HepG2 (cell line): Measurements from ENCODE around the gene NRBP1. TPM values are rescaled to one million over a fixed set of nuclear protein-coding genes. Genes with fewer than 3 reads are reported as not detected.

ENCODE experiments used
- ATAC-seq: fragments of 200-7000 bp; cut with Tn5 transposase; 3 replicates; pipeline ENCODE4 v1.9.1; 2020; ENCODE audit warnings: mild to moderate bottlenecking, moderate library complexity
- BruUV-seq: library from RNA; stranded (reverse); fragments of 400-500 nt; replicated peaks from 2 replicates; lab custom pipeline; 2021; lab: Mats Ljungman, UMichigan
- CTCF ChIA-PET: fragments of 300-600 bp; formaldehyde crosslinking; extraction: SDS; loops from one replicate; lab custom pipeline; 2021; ENCODE audit warnings: low total read pairs, inconsistent platforms, low intra/inter-chr PET ratio; lab: Yijun Ruan, JAX
- POLR2A ChIA-PET: fragments of 350-600 bp; sonication (Branson Sonifier 250); formaldehyde crosslinking; loops from one replicate; lab custom pipeline; 2020; ENCODE audit warnings: antibody characterized with exemption, inconsistent platforms; lab: Yijun Ruan, JAX
- DNase-seq: peaks from one replicate; pipeline ENCODE4 v3.0.0-alpha.2; 2015; ENCODE audit warnings: low spot score
- FAIRE-seq: peaks from 3 replicates; lab custom pipeline; 2011; peaks lifted over from hg19 to GRCh38; lab: Jason Lieb, UNC
- H2AFZ ChIP-seq: one replicate; pipeline ENCODE4 v1.6.1; 2011; ENCODE audit warnings: low read length, inconsistent platforms
- H3K27ac ChIP-seq: fragments of 300-600 bp; 3 replicates; pipeline ENCODE4 v1.8.0; 2011; ENCODE audit warnings: mixed run types, mild to moderate bottlenecking, mixed read lengths, low read length, inconsistent platforms; ENCODE audit not compliant: insufficient read depth; ENCODE audit errors: extremely low read length
- H3K27me3 ChIP-seq, 2 experiments: fragments of 200-600 bp in 1 of 2; 2 replicates in 1 of 2; 3 replicates in 1 of 2; pipeline versions ENCODE4 v1.6.0 to v1.8.0; 2011; ENCODE audit warnings: low read length in 2 of 2, mild to moderate bottlenecking in 2 of 2, moderate library complexity in 2 of 2, inconsistent platforms in 1 of 2; ENCODE audit not compliant: insufficient read depth in 2 of 2, control insufficient read depth in 1 of 2
- H3K36me3 ChIP-seq, 2 experiments: fragments of 200-600 bp in 1 of 2; replicated peaks in 1 of 2; 2 replicates in 1 of 2; 3 replicates in 1 of 2; pipeline versions ENCODE4 v1.5.1 to v1.8.0; 2011; ENCODE audit warnings: low read length in 2 of 2, inconsistent platforms in 1 of 2; ENCODE audit not compliant: insufficient read depth in 2 of 2, control insufficient read depth in 1 of 2
- H3K4me1 ChIP-seq: 2 replicates; pipeline ENCODE4 v1.5.1; 2012; ENCODE audit warnings: low read length, inconsistent platforms; ENCODE audit not compliant: insufficient read depth
- H3K4me2 ChIP-seq: 2 replicates; pipeline ENCODE4 v1.6.0; 2011; ENCODE audit warnings: low read depth, low read length, inconsistent platforms
- H3K4me3 ChIP-seq, 3 experiments: fragments of 200-600 bp in 1 of 3; sonication (generic), shearing (Covaris generic) in 1 of 3; replicated peaks in 1 of 3; 2 replicates each; pipeline ENCODE4 v1.5.1; 2011 to 2016; ENCODE audit warnings: low read length in 3 of 3, inconsistent platforms in 2 of 3, low read depth in 2 of 3, mild to moderate bottlenecking in 2 of 3, control low read depth in 1 of 3, mixed read lengths in 1 of 3; ENCODE audit not compliant: insufficient read depth in 1 of 3
- H3K79me2 ChIP-seq: one replicate; pipeline ENCODE4 v1.6.1; 2011; ENCODE audit warnings: low read length, inconsistent platforms; ENCODE audit not compliant: insufficient read depth
- H3K9ac ChIP-seq: 2 replicates; pipeline ENCODE4 v1.6.0; 2011; ENCODE audit warnings: mild to moderate bottlenecking, low read depth, low read length, inconsistent platforms; ENCODE audit not compliant: insufficient read depth
- H3K9me3 ChIP-seq: 2 replicates; pipeline ENCODE4 v1.5.1; 2012; ENCODE audit warnings: mild to moderate bottlenecking, low read length
- H4K20me1 ChIP-seq: 2 replicates; pipeline ENCODE4 v1.6.0; 2011; ENCODE audit warnings: inconsistent platforms, mild to moderate bottlenecking, low read length, moderate library complexity; ENCODE audit not compliant: insufficient read depth
- ARNTL ChIP-seq: sonication (generic); formaldehyde crosslinking; IDR thresholded peaks from 2 replicates; pipeline ENCODE4 v1.4.0; 2020; ENCODE audit warnings: mild to moderate bottlenecking, missing genetic modification reagents
- NFRKB ChIP-seq: fragments of 450-650 bp; IDR thresholded peaks from 2 replicates; pipeline ENCODE4 v1.6.1; 2017
- THAP11 ChIP-seq: IDR thresholded peaks from 2 replicates; pipeline ENCODE4 v1.6.1; 2016; ENCODE audit warnings: missing biosample characterization, missing genetic modification reagents
- ZBTB20 ChIP-seq: sonication (generic); formaldehyde crosslinking; IDR thresholded peaks from 2 replicates; pipeline ENCODE4 v1.8.1; 2023; ENCODE audit warnings: missing genetic modification reagents, low read depth, mild to moderate bottlenecking, borderline replicate concordance
- ZNF567 ChIP-seq: sonication (generic); formaldehyde crosslinking; IDR thresholded peaks from 2 replicates; pipeline ENCODE4 v1.8.1; 2023; ENCODE audit warnings: mild to moderate bottlenecking, missing genetic modification reagents, borderline replicate concordance
- ZNF607 ChIP-seq: sonication (generic); formaldehyde crosslinking; IDR thresholded peaks from 2 replicates; pipeline ENCODE4 v1.5.1; 2020; ENCODE audit warnings: missing genetic modification reagents, mild to moderate bottlenecking, borderline replicate concordance
- ZNF670 ChIP-seq: sonication (generic); formaldehyde crosslinking; IDR thresholded peaks from 2 replicates; pipeline ENCODE4 v1.8.0; 2022; ENCODE audit warnings: mild to moderate bottlenecking, missing genetic modification reagents, borderline replicate concordance
- ZNF776 ChIP-seq: sonication (generic); formaldehyde crosslinking; IDR thresholded peaks from 2 replicates; pipeline ENCODE4 v1.4.0; 2020; ENCODE audit warnings: mild to moderate bottlenecking, missing genetic modification reagents
- ZSCAN20 ChIP-seq: sonication (generic); formaldehyde crosslinking; IDR thresholded peaks from 2 replicates; pipeline ENCODE4 v1.4.0; 2020; ENCODE audit warnings: missing genetic modification reagents, mild to moderate bottlenecking, borderline replicate concordance
- WGBS: methylation state at CpG from one replicate; pipeline ENCODE4 v1.1.6; 2017; ENCODE audit warnings: low lambda C conversion rate; 5-methylcytosine and 5-hydroxymethylcytosine counted together
- in situ Hi-C: cut with HindIII; loops from 2 replicates; pipeline ENCODE4 v1.10.0; 2017; ENCODE audit warnings: low pct_unique_long_range_greater_than_20kb; ENCODE audit not compliant: extremely low pct_ligation_motif_present
- intact Hi-C: fragments of 100-400 bp; cut with micrococcal nuclease; formaldehyde crosslinking; loops from one replicate; pipeline ENCODE4 v1.10.0; 2022; ENCODE audit not compliant: unreplicated experiment
- polyA plus RNA-seq, 8 experiments: library from polyadenylated mRNA; depleted of rRNA in 3 of 8; stranded (reverse) in 7 of 8; unstranded in 1 of 8; fragments of >200 nt; fragmentation: Illumina TruSeq in 4 of 8; extraction: Trizol in 4 of 8; gene quantifications; 2 replicates each; pipeline versions ENCODE4 v1.2.1 to v1.2.3, GENCODE V29; 2011 to 2016; ENCODE audit warnings: low read depth in 4 of 8, missing spikeins in 1 of 8, mixed read lengths in 1 of 8; ENCODE audit not compliant: insufficient read depth in 1 of 8
- total RNA-seq, 5 experiments: library from RNA; depleted of rRNA; stranded (reverse); fragments of >200 nt; fragmentation: Illumina TruSeq; extraction: Trizol; gene quantifications; 2 replicates each; pipeline ENCODE4 v1.2.3, GENCODE V29; 2016; ENCODE audit warnings: low read depth in 1 of 5
- TF ChIP-seq, protein P1 (sequence below): sonication (generic); formaldehyde crosslinking; conservative IDR thresholded peaks from 2 replicates; pipeline ENCODE4 v1.8.0; 2022; ENCODE audit warnings: missing genetic modification reagents
- TF ChIP-seq, protein P2 (sequence below): sonication (generic); formaldehyde crosslinking; conservative IDR thresholded peaks from 2 replicates; pipeline ENCODE4 v1.4.0; 2020; ENCODE audit warnings: mild to moderate bottlenecking, missing genetic modification reagents, moderate library complexity
- TF ChIP-seq, protein P3 (sequence below): sonication (generic); formaldehyde crosslinking; IDR thresholded peaks from 2 replicates; pipeline ENCODE4 v1.4.0; 2020; ENCODE audit warnings: missing genetic modification reagents, low read depth, mild to moderate bottlenecking, borderline replicate concordance

Gene NRBP1
- total and polyA plus RNA-seq, 2 of the 13 experiments (the other 11 are each of a cell fraction or from before 2014, with no cell fraction given), result 165 to 240 TPM

DNA sequence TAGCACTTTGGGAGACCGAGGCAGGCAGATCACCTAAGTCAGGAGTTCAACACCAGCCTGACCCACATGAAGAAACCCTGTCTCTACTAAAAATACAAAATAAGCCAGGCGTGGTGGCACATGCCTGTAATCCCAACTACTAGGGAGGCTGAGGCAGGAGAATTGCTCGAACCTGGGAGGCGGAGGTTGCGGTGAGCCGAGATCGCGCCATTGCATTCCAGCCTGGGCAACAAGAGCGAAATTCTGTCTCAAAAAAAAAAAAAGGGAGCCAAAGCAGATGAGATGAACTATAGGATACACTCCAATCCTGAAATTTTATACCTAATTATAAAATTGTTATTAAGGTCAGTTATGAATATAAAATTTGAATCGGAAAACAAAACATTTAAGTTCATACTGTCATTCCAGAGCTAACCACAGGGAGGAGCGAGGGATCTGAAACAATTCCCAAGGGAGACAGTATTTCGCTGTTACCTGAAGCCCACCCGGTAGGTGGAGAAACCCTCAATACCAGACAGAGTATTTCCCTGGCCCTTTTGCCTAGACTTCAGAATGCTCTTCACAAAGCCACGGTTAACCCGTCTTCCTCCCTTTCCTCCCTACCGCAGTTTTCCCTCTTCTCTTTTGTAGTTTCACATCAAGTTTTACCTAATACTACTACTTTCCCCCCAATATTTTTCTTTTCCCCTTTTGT, 20.5 kb upstream of the NRBP1 start (continued):
- no peak for TF ChIP-seq ZNF776
- TF ChIP-seq, all 625 proteins: peak for 42

DNA sequence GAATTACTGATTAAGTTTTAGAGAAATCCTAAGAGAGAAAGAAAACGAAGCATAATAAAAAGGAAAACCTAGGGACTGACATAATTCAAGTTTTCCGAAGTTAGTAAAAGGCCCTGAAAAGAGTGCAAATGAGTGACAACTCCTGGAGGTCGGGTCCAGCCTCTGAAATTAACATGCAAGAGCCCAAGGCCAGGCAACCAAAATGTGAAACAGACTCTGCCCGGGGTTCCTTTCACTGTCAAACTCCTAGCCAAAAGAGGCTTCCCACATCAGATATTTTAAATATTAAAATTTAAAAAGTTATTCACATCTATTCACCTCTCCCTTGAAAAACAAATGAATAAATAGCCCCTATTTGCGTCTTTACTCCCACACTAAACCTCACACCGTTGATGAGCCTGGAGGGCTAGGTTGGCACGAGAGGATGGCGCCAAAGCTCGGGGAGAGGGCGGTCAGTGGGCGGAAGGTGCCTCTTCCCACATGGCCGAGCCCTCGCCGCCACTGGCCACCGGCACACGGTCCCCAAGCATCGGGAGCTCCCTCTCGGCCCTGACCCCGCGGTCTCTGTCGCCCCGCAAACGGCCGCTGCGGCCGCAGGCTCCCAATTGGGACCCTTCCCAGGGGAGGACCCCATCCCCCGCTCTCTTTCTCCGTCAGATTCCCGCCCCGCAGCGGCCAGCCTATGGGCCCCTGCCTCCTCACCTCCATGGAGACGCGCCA, 19.7 kb upstream of the NRBP1 start:
- intact Hi-C loops (loop anchor here (1.0 to 5.0 kb wide), 6 partner anchors 20 to 274 kb away; partner anchors contain the start of genes IFT172, NRBP1, SLC4A1AP and SUPT7L), in situ Hi-C loops (no loop called here)
- TSS peak; percentile 72 for BruUV-seq
- Histone ChIP-seq H3K9me3 (no peaks in the 10 kb centered on the region), H3K4me1 (peaks cover 71% of the 10 kb centered on the region), H4K20me1 (0 out of 2 replicates have a peak, but pooled peaks cover 6% of the 10 kb centered on the region), H3K9ac (peak overlapping the region; percentile 93), H3K27ac (peak overlapping the region; percentile 95), H3K4me3 (peak overlapping the region; percentile 86 to 99 (median 93)), H3K4me2 (peak overlapping the region; percentile 97), H3K27me3 (no peaks in the 10 kb centered on the region; a peak in 1 of 5 replicates), H3K36me3 (peaks cover 0 to 8% of the 10 kb centered on the region in 2 experiments; a peak in 3 of 5 replicates), H3K79me2 (peaks cover 48% of the 10 kb centered on the region), H2AFZ (no peak overlapping the region)
- peak; percentile 58 for ATAC-seq
- CTCF ChIA-PET, result interaction anchor here (3.2 to 3.5 kb wide), 2 partner anchors 22 to 274 kb away, joined by 23 to 29 read pairs; no protein-coding TSS in a partner anchor
- DNase-seq, result no peak
- FAIRE-seq, result no peak
- WGBS, result under 1% methylated on average over 21 of the region's 33 CpGs
- POLR2A ChIA-PET, result interaction anchor here (0.5 to 3.8 kb wide), 26 partner anchors 12 to 275 kb away, joined by 3 to 133 read pairs (median 4); partner anchors contain the start of genes CCDC121, EIF2B4, FNDC4 and GPN1
- TF ChIP-seq, protein P1, sequence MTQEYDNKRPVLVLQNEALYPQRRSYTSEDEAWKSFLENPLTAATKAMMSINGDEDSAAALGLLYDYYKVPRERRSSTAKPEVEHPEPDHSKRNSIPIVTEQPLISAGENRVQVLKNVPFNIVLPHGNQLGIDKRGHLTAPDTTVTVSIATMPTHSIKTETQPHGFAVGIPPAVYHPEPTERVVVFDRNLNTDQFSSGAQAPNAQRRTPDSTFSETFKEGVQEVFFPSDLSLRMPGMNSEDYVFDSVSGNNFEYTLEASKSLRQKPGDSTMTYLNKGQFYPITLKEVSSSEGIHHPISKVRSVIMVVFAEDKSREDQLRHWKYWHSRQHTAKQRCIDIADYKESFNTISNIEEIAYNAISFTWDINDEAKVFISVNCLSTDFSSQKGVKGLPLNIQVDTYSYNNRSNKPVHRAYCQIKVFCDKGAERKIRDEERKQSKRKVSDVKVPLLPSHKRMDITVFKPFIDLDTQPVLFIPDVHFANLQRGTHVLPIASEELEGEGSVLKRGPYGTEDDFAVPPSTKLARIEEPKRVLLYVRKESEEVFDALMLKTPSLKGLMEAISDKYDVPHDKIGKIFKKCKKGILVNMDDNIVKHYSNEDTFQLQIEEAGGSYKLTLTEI (CRISPR knock-in tag), result no peak
- TF ChIP-seq THAP11 (CRISPR knock-in tag), result no peak
- TF ChIP-seq ZNF607, result no peak
- TF ChIP-seq ARNTL (CRISPR knock-in tag), result 0 out of 2 replicates have a peak, but pooled peaks have one; percentile 16
- peak; percentile 24; the same call in 1 of the 2 replicates for TF ChIP-seq ZBTB20 (CRISPR knock-in tag)
- TF ChIP-seq ZNF567, result 0 out of 2 replicates have a peak, but pooled peaks have one; percentile 25
- TF ChIP-seq, protein P2, sequence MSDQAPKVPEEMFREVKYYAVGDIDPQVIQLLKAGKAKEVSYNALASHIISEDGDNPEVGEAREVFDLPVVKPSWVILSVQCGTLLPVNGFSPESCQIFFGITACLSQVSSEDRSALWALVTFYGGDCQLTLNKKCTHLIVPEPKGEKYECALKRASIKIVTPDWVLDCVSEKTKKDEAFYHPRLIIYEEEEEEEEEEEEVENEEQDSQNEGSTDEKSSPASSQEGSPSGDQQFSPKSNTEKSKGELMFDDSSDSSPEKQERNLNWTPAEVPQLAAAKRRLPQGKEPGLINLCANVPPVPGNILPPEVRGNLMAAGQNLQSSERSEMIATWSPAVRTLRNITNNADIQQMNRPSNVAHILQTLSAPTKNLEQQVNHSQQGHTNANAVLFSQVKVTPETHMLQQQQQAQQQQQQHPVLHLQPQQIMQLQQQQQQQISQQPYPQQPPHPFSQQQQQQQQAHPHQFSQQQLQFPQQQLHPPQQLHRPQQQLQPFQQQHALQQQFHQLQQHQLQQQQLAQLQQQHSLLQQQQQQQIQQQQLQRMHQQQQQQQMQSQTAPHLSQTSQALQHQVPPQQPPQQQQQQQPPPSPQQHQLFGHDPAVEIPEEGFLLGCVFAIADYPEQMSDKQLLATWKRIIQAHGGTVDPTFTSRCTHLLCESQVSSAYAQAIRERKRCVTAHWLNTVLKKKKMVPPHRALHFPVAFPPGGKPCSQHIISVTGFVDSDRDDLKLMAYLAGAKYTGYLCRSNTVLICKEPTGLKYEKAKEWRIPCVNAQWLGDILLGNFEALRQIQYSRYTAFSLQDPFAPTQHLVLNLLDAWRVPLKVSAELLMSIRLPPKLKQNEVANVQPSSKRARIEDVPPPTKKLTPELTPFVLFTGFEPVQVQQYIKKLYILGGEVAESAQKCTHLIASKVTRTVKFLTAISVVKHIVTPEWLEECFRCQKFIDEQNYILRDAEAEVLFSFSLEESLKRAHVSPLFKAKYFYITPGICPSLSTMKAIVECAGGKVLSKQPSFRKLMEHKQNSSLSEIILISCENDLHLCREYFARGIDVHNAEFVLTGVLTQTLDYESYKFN (CRISPR knock-in tag), result no peak
- TF ChIP-seq ZSCAN20, result 0 out of 2 replicates have a peak, but pooled peaks have one; percentile 3
- TF ChIP-seq NFRKB, result no peak
- no peak for TF ChIP-seq ZNF670 (CRISPR knock-in tag)
- TF ChIP-seq, protein P3, sequence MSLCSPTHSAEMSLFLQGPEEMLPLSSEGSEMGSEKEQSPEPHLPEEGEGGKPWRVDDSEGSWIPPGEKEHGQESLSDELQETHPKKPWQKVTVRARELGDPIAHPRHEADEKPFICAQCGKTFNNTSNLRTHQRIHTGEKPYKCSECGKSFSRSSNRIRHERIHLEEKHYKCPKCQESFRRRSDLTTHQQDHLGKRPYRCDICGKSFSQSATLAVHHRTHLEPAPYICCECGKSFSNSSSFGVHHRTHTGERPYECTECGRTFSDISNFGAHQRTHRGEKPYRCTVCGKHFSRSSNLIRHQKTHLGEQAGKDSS (CRISPR knock-in tag), result no peak
